AG04449 (cell line): ENCODE data around the gene SKIC8.

Experiments used
- CTCF ChIA-PET: fragments of 350-600 bp; formaldehyde crosslinking; extraction: SDS; loops from one replicate; lab custom pipeline; 2021; ENCODE audit warnings: antibody characterized with exemption; lab: Yijun Ruan, JAX
- POLR2A ChIA-PET: fragments of 400-600, 350-600 bp; formaldehyde crosslinking; extraction: SDS; loops from one replicate; lab custom pipeline; 2020; ENCODE audit warnings: antibody characterized with exemption, inconsistent platforms; lab: Yijun Ruan, JAX
- DNase-seq: peaks from one replicate; pipeline ENCODE4 v3.0.0-alpha.2; 2010; ENCODE audit warnings: low read depth, low spot score
- H3K4me3 ChIP-seq: 2 replicates; pipeline ENCODE4 v1.5.1; 2011; ENCODE audit warnings: low read depth, mild to moderate bottlenecking, control low read depth, low read length
- TF ChIP-seq, protein P1 (sequence below): IDR thresholded peaks from one replicate; pipeline ENCODE4 v1.5.1; 2011; ENCODE audit warnings: mild to moderate bottlenecking, moderate library complexity, low read length, control low read depth, inconsistent platforms; ENCODE audit not compliant: insufficient read depth; ENCODE audit errors: missing control alignments

The SKIC8 gene

GRCh38 chr15:78314181-78314581 lies 14.8 kb upstream of the SKIC8 start:
- ChIA-PET POLR2A (no interaction called here), CTCF (interaction anchor here (18.6 kb wide), 1 partner anchor 103 kb away, joined by 714 read pairs; no protein-coding TSS in a partner anchor)
- TF ChIP-seq, protein P1, sequence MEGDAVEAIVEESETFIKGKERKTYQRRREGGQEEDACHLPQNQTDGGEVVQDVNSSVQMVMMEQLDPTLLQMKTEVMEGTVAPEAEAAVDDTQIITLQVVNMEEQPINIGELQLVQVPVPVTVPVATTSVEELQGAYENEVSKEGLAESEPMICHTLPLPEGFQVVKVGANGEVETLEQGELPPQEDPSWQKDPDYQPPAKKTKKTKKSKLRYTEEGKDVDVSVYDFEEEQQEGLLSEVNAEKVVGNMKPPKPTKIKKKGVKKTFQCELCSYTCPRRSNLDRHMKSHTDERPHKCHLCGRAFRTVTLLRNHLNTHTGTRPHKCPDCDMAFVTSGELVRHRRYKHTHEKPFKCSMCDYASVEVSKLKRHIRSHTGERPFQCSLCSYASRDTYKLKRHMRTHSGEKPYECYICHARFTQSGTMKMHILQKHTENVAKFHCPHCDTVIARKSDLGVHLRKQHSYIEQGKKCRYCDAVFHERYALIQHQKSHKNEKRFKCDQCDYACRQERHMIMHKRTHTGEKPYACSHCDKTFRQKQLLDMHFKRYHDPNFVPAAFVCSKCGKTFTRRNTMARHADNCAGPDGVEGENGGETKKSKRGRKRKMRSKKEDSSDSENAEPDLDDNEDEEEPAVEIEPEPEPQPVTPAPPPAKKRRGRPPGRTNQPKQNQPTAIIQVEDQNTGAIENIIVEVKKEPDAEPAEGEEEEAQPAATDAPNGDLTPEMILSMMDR = no peak
- DNase-seq = no peak
- no peak overlapping the region for H3K4me3 ChIP-seq

DNA sequence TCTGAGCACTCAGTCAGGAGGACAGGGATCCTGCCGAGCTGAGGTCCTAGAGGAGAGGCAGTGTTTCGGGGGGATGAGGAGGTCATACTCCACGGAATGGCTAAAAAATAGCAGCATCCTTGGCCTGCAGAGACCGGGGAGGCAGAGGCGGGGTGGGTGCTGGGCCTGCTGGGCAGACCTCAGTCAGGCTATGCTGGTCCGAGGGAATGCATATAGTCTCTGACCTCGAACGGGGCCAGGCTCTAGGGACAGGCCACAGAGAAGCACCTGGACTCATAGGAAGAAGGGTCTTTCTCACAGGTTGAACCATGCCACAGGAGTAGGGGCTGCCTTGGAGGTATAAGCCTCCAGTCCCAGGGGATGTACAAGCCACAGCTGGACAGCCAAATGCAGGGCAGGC lies 14.0 kb upstream of the SKIC8 start:
- ChIA-PET POLR2A (no interaction called here), CTCF (interaction anchor here (0.9 to 18.6 kb wide), 3 partner anchors 104 to 124 kb away, joined by 4 to 714 read pairs (median 61); partner anchors contain the start of gene IREB2)
- no peak overlapping the region for H3K4me3 ChIP-seq
- TF ChIP-seq, protein P1 = no peak
- DNase-seq = no peak

- H3K4me3 ChIP-seq = no peak overlapping the region
- ChIA-PET POLR2A (no interaction called here), CTCF (interaction anchor here (0.9 to 18.6 kb wide), 5 partner anchors 11 to 125 kb away, joined by 3 to 714 read pairs (median 61); partner anchors contain the start of gene IREB2)
- TF ChIP-seq, protein P1 = no peak
- DNase-seq = no peak
Observed at GRCh38 chr15:78312957-78313356, 13.5 kb upstream of the SKIC8 start.

DNA sequence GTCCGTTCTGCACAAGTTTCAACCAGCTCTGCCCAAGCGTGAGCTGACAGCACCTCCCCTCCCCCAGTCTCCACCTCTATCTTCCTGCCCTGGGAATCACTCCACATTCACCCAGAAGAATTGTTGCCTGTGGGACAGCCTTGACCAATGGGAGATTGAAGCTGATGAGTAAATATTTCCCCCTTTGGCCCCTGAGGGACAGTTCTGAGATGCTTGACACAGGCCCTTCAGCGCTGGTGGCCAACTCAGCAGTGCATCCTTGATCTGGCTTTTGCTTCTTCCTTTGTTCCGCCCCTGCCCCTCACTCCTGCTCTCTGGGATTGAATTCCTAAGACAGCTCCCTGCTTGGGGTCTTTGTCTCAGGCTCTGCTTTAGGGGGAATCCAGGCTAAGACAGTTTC lies 13.1 kb upstream of the SKIC8 start:
- TF ChIP-seq, protein P1 = no peak
- H3K4me3 ChIP-seq = no peak overlapping the region
- DNase-seq = no peak
- CTCF ChIA-PET = interaction anchor here (0.7 to 18.6 kb wide), 6 partner anchors 11 to 125 kb away, joined by 3 to 714 read pairs (median 32); partner anchors contain the start of gene IREB2
- POLR2A ChIA-PET = no interaction called here

DNA sequence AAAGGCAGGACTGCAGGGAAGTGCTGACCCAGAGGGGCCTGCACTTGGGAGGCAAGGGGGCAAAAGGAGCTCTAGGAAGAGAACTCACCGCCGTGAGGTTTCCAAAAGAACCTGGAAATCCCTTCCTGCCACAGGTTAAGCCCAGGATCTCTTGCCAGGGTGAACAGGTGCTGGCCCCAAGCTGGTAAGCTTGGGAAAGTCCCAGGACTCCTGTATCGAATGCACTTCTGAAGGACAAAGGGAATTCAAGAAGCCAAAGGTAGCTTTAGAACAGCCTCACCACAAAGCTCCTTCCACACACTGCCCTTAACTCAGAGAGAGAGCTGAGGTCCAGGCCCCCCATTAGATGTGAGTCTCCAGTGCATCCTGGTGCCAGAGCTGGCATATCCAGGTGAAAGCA lies 11.9 kb upstream of the SKIC8 start:
- H3K4me3 ChIP-seq = no peak overlapping the region
- TF ChIP-seq, protein P1 = no peak
- CTCF ChIA-PET = interaction anchor here (1.3 to 18.6 kb wide), 5 partner anchors 12 to 399 kb away, joined by 3 to 714 read pairs (median 61); partner anchors contain the start of gene IREB2
- POLR2A ChIA-PET = no interaction called here
- no peak for DNase-seq

DNA sequence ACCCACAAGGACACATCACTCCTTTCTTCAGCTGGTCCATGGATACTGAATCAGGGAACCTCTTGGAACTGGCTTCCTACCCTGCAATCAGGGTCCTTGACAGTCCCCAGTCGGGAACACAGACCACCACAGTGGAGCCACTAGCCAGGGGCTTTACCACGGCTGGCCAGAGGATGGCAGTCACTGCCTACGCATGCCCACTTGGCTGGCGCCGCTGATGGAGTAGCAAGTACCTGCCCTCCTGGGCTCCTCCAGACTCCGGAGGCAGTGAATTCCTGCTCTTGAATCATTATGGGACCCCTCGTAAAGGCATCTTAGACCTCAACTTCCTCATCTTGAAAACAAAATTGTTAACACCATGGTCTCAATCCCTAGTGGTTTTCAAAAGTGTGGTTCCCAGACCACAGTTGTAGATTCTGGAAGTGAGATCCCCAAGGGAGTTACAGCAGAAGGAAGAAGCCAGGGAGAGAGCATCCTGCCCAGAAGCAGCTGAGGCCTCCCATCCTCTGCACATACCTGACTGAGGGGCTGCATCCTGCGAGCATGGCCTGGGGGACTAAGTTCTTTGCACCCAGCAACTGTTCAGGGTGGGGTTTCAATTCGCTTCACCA lies 9.1 kb upstream of the SKIC8 start:
- CTCF ChIA-PET = interaction anchor here (0.7 to 18.6 kb wide), 37 partner anchors 8 to 431 kb away, joined by 3 to 714 read pairs (median 4); partner anchors contain the start of genes CRABP1, IREB2 and SKIC8
- no peak for DNase-seq
- POLR2A ChIA-PET = interaction anchor here (0.7 to 1.7 kb wide), 2 partner anchors 129 to 223 kb away, joined by 3 to 4 read pairs; partner anchors contain the start of gene IREB2
- H3K4me3 ChIP-seq = no peak overlapping the region
- TF ChIP-seq, protein P1 = peak; percentile 95
